CD4-positive, CD25-positive, alpha-beta regulatory T cell (primary cell): ENCODE measurements around the gene OR1L1. TPM values are rescaled to one million over a fixed set of nuclear protein-coding genes. Genes with fewer than 3 reads are reported as not detected.

Experiments
- ATAC-seq, 2 donors: fragments of 150-1000 bp; cut with Tn5 transposase; one replicate each; pipeline ENCODE4 v1.10.0; 2021; ENCODE audit warnings: low read depth in 2 of 2, moderate number of reproducible peaks in 2 of 2, moderate library complexity in 1 of 2
- DNase-seq, 3 donors: peaks; one replicate each; pipeline versions ENCODE4 v3.0.0 to v3.0.0-alpha.2; 2012 to 2022; ENCODE audit warnings: mixed read lengths in 1 of 3
- H3K27ac ChIP-seq: one replicate; pipeline ENCODE4 v1.7.0; 2013; ENCODE audit warnings: mild to moderate bottlenecking, low read length; ENCODE audit not compliant: insufficient read depth, poor library complexity, severe bottlenecking
- H3K27me3 ChIP-seq: one replicate; pipeline ENCODE4 v1.7.0; 2013; ENCODE audit warnings: low read length; ENCODE audit not compliant: control insufficient read depth, insufficient read depth
- H3K36me3 ChIP-seq: one replicate; pipeline ENCODE4 v1.7.0; 2013; ENCODE audit warnings: mild to moderate bottlenecking, low read length, moderate library complexity; ENCODE audit not compliant: control insufficient read depth, insufficient read depth
- H3K4me1 ChIP-seq: 2 replicates; pipeline ENCODE4 v1.7.0; 2013; ENCODE audit warnings: mild to moderate bottlenecking, low read length; ENCODE audit not compliant: insufficient read depth, control insufficient read depth, poor library complexity, severe bottlenecking
- H3K4me3 ChIP-seq: one replicate; pipeline ENCODE4 v1.7.0; 2013; ENCODE audit warnings: low read depth, mild to moderate bottlenecking, low read length, moderate library complexity
- H3K9me3 ChIP-seq, 2 experiments: 1 replicate in 1 of 2; 2 replicates in 1 of 2; pipeline ENCODE4 v1.7.0; 2013; ENCODE audit warnings: low read length in 2 of 2, mild to moderate bottlenecking in 1 of 2, moderate library complexity in 1 of 2; ENCODE audit not compliant: control insufficient read depth in 2 of 2
- H3K27ac Mint-ChIP-seq, 3 donors: one replicate each; pipeline ENCODE4 v1.8.0; 2020 to 2022; ENCODE audit warnings: mild to moderate bottlenecking in 3 of 3, mixed read lengths in 3 of 3, moderate library complexity in 2 of 3
- H3K27me3 Mint-ChIP-seq: one replicate; pipeline ENCODE4 v1.8.0; 2022; ENCODE audit warnings: mild to moderate bottlenecking, mixed read lengths
- H3K36me3 Mint-ChIP-seq: one replicate; pipeline ENCODE4 v1.8.0; 2020; ENCODE audit warnings: mixed read lengths
- H3K4me1 Mint-ChIP-seq, 4 donors: one replicate each; pipeline ENCODE4 v1.8.0; 2020 to 2022; ENCODE audit warnings: mixed read lengths in 4 of 4, mild to moderate bottlenecking in 1 of 4
- H3K4me3 Mint-ChIP-seq, 4 donors: one replicate each; pipeline ENCODE4 v1.8.0; 2020 to 2022; ENCODE audit warnings: mild to moderate bottlenecking in 4 of 4, mixed read lengths in 4 of 4, moderate library complexity in 3 of 4
- H3K9me3 Mint-ChIP-seq, 7 donors: one replicate each; pipeline ENCODE4 v1.8.0; 2020 to 2022; ENCODE audit warnings: mixed read lengths in 7 of 7, mild to moderate bottlenecking in 3 of 7, moderate library complexity in 2 of 7
- polyA plus RNA-seq, 4 donors: library from polyadenylated mRNA; unstranded; fragments of 300-500 nt; fragmentation: Illumina TruSeq; gene quantifications; one replicate each; pipeline ENCODE4 v1.2.3, GENCODE V29; 2021
- total RNA-seq: library from RNA; stranded (reverse); gene quantifications from one replicate; pipeline ENCODE4 v1.2.3, GENCODE V29; 2022

OR1L1 gene, protein sequence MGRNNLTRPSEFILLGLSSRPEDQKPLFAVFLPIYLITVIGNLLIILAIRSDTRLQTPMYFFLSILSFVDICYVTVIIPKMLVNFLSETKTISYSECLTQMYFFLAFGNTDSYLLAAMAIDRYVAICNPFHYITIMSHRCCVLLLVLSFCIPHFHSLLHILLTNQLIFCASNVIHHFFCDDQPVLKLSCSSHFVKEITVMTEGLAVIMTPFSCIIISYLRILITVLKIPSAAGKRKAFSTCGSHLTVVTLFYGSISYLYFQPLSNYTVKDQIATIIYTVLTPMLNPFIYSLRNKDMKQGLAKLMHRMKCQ
- total RNA-seq = not detected
- polyA plus RNA-seq = not detected

- H3K9me3 Mint-ChIP-seq = peaks cover 0 to 9% (median 3%) of the 10 kb centered on the region in 7 donors
- H3K27ac ChIP-seq = no peak within 1 kb of the TSS
- no peak within 1 kb of the TSS for H3K27ac Mint-ChIP-seq
- H3K27me3 ChIP-seq = no peaks in the 10 kb centered on the region
- DNase-seq (no peak), ATAC-seq (no peak)
- no peaks in the 10 kb centered on the region for H3K36me3 Mint-ChIP-seq
- no peaks in the 10 kb centered on the region for H3K27me3 Mint-ChIP-seq
- H3K4me1 Mint-ChIP-seq = no peaks in the 10 kb centered on the region
- no peak within 1 kb of the TSS for H3K4me3 Mint-ChIP-seq
- H3K9me3 ChIP-seq = no peaks in the 10 kb centered on the region
- no peaks in the 10 kb centered on the region for H3K4me1 ChIP-seq
- H3K36me3 ChIP-seq = no peaks in the 10 kb centered on the region
- no peak within 1 kb of the TSS for H3K4me3 ChIP-seq
These were observed at the start of gene OR1L1 for GRCh38 chr9:122661416-122661815. Gene OR1L1 (plus strand): TSS chr9:122661716. CDS start chr9:122661716, 0 bp downstream.

GRCh38 chr9:122614362-122614761, 47.2 kb upstream of the OR1L1 start, which contains the start of gene OR1Q1:
Gene OR1Q1 (plus strand): TSS chr9:122614738. CDS start chr9:122614738, 0 bp downstream.
- Histone ChIP-seq H3K4me3 (no peak within 1 kb of the TSS), H3K36me3 (no peaks in the 10 kb centered on the region), H3K9me3 (no peaks in the 10 kb centered on the region), H3K4me1 (no peaks in the 10 kb centered on the region), H3K27me3 (peaks cover 2% of the 10 kb centered on the region), H3K27ac (no peak within 1 kb of the TSS)
- Mint-ChIP-seq H3K27me3 (peaks cover 9% of the 10 kb centered on the region), H3K4me1 (no peaks in the 10 kb centered on the region), H3K9me3 (peaks cover 0 to 4% (median 0%) of the 10 kb centered on the region in 7 donors), H3K27ac (peak within 1 kb of the TSS in 1 of 3 donors; percentile 77), H3K4me3 (no peak within 1 kb of the TSS), H3K36me3 (no peaks in the 10 kb centered on the region)
- ATAC-seq = no peak
- no peak for DNase-seq

- no peaks in the 10 kb centered on the region for H3K27me3 ChIP-seq
- H3K4me3 ChIP-seq = no peak overlapping the region
- Mint-ChIP-seq H3K9me3 (peaks cover 0 to 4% (median 0%) of the 10 kb centered on the region in 7 donors), H3K4me3 (no peak overlapping the region), H3K27me3 (no peaks in the 10 kb centered on the region), H3K4me1 (no peaks in the 10 kb centered on the region), H3K36me3 (no peaks in the 10 kb centered on the region), H3K27ac (no peak overlapping the region)
- no peaks in the 10 kb centered on the region for H3K4me1 ChIP-seq
- H3K36me3 ChIP-seq = no peaks in the 10 kb centered on the region
- no peak for DNase-seq
- no peak for ATAC-seq
- no peak overlapping the region for H3K27ac ChIP-seq
- H3K9me3 ChIP-seq = no peaks in the 10 kb centered on the region
These were observed 41.5 kb upstream of the OR1L1 start for GRCh38 chr9:122619996-122620395.

GRCh38 chr9:122642226-122642625, 19.3 kb upstream of the OR1L1 start:
- Mint-ChIP-seq H3K36me3 (no peaks in the 10 kb centered on the region), H3K27ac (peak overlapping the region in 1 of 3 donors; percentile 14)

GRCh38 chr9:122656378-122656777, 5.1 kb upstream of the OR1L1 start:
- Mint-ChIP-seq H3K36me3 (no peaks in the 10 kb centered on the region), H3K27me3 (no peaks in the 10 kb centered on the region), H3K4me1 (no peaks in the 10 kb centered on the region), H3K9me3 (peaks cover 0 to 3% (median 0%) of the 10 kb centered on the region in 7 donors), H3K4me3 (no peak overlapping the region), H3K27ac (no peak overlapping the region)
- H3K4me1 ChIP-seq = no peaks in the 10 kb centered on the region
- ATAC-seq = no peak
- no peaks in the 10 kb centered on the region for H3K27me3 ChIP-seq
- no peaks in the 10 kb centered on the region for H3K36me3 ChIP-seq
- DNase-seq = no peak
- no peak overlapping the region for H3K4me3 ChIP-seq
- H3K27ac ChIP-seq = no peak overlapping the region
- no peaks in the 10 kb centered on the region for H3K9me3 ChIP-seq

More at GRCh38 chr9:122642226-122642625, 19.3 kb upstream of the OR1L1 start:
- no peaks in the 10 kb centered on the region for H3K4me1 Mint-ChIP-seq
- peaks cover 2 to 28% (median 15%) of the 10 kb centered on the region in 7 donors for H3K9me3 Mint-ChIP-seq
- Histone ChIP-seq H3K4me3 (no peak overlapping the region), H3K9me3 (peaks cover 0 to 6% of the 10 kb centered on the region in 2 experiments), H3K4me1 (no peaks in the 10 kb centered on the region), H3K27me3 (no peaks in the 10 kb centered on the region), H3K27ac (no peak overlapping the region), H3K36me3 (no peaks in the 10 kb centered on the region)
- DNase-seq (no peak), ATAC-seq (no peak)
- H3K4me3 Mint-ChIP-seq = no peak overlapping the region
- peaks cover 3% of the 10 kb centered on the region for H3K27me3 Mint-ChIP-seq

GRCh38 chr9:122657527-122657926, 4.0 kb upstream of the OR1L1 start, which contains the start of gene OR1B1:
Gene OR1B1 (minus strand): TSS chr9:122657627.
- Histone ChIP-seq H3K27me3 (no peaks in the 10 kb centered on the region), H3K27ac (no peak within 1 kb of the TSS), H3K4me3 (no peak within 1 kb of the TSS), H3K4me1 (no peaks in the 10 kb centered on the region), H3K9me3 (no peaks in the 10 kb centered on the region), H3K36me3 (no peaks in the 10 kb centered on the region)
- Mint-ChIP-seq H3K27ac (no peak within 1 kb of the TSS), H3K27me3 (no peaks in the 10 kb centered on the region), H3K4me1 (no peaks in the 10 kb centered on the region), H3K4me3 (no peak within 1 kb of the TSS), H3K36me3 (no peaks in the 10 kb centered on the region), H3K9me3 (peaks cover 0 to 5% (median 0%) of the 10 kb centered on the region in 7 donors)
- ATAC-seq = no peak
- DNase-seq = no peak

DNA sequence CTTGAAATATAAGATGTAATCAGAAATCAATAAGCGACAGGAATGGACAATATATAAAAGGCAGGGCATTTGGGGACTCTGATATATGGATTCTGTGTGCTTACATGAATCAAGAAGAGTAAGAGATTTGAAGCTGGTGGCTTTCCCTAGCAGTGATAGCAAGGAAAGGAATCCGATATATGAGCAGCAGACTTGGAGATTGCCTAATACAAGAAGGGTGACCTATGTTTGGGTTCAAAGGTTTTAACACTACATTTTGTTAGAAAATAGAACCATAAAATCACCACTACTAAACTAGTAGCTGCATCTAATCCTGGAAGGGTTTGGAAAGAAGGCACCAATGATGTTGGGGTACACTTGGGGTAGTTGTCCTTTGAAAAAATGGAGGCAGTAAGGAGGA, 11.0 kb downstream of the OR1L1 start:
- Histone ChIP-seq H3K36me3 (no peaks in the 10 kb centered on the region), H3K27ac (no peak overlapping the region), H3K27me3 (no peaks in the 10 kb centered on the region), H3K9me3 (peaks cover 0 to 8% of the 10 kb centered on the region in 2 experiments), H3K4me1 (no peaks in the 10 kb centered on the region), H3K4me3 (no peak overlapping the region)
- ATAC-seq (no peak), DNase-seq (no peak)
- H3K4me1 Mint-ChIP-seq = no peaks in the 10 kb centered on the region
- H3K4me3 Mint-ChIP-seq = no peak overlapping the region
- H3K27ac Mint-ChIP-seq = peak overlapping the region in 1 of 3 donors; percentile 77
- H3K9me3 Mint-ChIP-seq = peaks cover 0 to 20% (median 10%) of the 10 kb centered on the region in 7 donors
- H3K27me3 Mint-ChIP-seq = peaks cover 4% of the 10 kb centered on the region
- no peaks in the 10 kb centered on the region for H3K36me3 Mint-ChIP-seq

- no peak overlapping the region for H3K27ac ChIP-seq
- H3K36me3 Mint-ChIP-seq = no peaks in the 10 kb centered on the region
- peaks cover 4 to 7% of the 10 kb centered on the region in 2 experiments for H3K9me3 ChIP-seq
- H3K27me3 ChIP-seq = no peaks in the 10 kb centered on the region
- H3K4me3 ChIP-seq = no peak overlapping the region
- H3K4me1 ChIP-seq = no peaks in the 10 kb centered on the region
- H3K27me3 Mint-ChIP-seq = no peaks in the 10 kb centered on the region
- H3K9me3 Mint-ChIP-seq = peaks cover 0 to 52% (median 16%) of the 10 kb centered on the region in 7 donors
- H3K27ac Mint-ChIP-seq = no peak overlapping the region
- H3K4me1 Mint-ChIP-seq = no peaks in the 10 kb centered on the region
- H3K4me3 Mint-ChIP-seq = no peak overlapping the region
- H3K36me3 ChIP-seq = no peaks in the 10 kb centered on the region
- DNase-seq = no peak
- ATAC-seq = no peak
These were observed 23.3 kb downstream of the OR1L1 start for GRCh38 chr9:122684851-122685250.
